AG20443 (cell line): ENCODE results near the gene OR2C3.
"Not testable (repeated sequence)": the region's sequence is repeated elsewhere in the genome, so short reads cannot be mapped to it uniquely, and the experiment has no call there.

Experiments used
- DNase-seq: peaks from one replicate; pipeline ENCODE4 v3.0.0; 2012; ENCODE audit warnings: low spot score, mixed read lengths

Gene OR2C3

DNA sequence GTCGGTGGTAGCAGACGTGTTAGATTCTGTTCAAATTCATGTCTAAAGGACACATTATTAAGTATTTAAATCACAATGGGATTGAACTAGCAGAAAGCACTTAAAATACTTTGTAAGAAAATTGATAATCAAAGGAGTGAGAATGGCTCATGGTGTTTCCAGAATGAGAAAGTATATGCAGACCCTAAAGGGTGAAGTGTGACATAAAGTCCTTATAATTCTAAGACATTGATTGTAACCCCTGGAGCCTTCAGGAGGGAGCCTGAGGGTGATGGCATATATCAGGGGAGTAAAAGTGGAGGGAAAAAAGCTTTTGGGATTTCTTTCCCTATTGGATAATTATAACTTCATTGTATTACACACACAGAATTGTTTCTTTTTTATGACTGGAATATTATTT lies at the start of gene OR2C3:
Gene OR2C3 (minus strand): TSS at position 101 of the 400 bp plus-strand sequence. CDS start 3,929 bp downstream, outside the sequence.
- DNase-seq, result no peak

DNA sequence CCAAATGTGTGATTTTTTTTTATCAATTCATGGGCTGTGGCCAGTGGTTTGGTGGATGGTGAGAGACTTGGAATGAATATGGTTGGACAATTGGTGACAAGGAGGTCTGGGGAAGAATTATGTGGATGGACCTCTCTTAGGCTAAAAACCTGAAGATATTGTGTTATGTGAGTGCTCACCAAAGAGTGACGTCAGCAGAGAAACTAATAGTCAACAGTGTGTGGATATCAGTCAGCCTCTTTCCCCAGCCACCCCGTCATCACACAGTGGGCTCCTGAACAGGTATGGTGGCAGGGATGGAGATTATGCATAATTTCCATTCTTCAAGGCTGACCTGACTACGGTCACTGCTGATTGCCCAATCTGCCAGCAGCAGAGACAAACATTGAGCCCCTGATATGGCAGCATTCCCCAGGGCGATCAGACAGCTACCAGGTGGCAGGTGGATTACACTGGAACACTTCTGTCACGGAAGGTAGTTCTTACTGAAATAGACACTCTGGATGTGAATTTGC lies 42.8 kb upstream of the OR2C3 start:
- DNase-seq, result no peak

DNA sequence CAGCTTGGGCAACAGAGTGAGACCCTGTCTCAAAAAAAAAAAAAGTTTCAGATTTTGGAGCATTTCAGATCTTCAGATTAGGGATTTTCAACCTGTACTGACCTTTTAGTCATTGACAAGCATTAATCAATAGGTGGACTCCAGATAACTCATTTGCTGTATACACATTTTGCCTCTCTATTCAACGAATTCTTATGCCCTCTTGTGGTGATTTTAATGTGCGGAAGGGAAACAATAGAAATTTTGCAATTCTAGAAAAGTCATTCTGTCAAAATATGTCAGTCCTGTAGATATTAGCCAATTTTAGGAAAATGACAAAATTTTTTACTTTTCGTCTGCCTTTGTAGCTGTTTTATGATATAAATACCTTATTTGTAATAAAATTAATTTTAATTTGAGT lies 40.3 kb upstream of the OR2C3 start:
- DNase-seq, result no peak

DNA sequence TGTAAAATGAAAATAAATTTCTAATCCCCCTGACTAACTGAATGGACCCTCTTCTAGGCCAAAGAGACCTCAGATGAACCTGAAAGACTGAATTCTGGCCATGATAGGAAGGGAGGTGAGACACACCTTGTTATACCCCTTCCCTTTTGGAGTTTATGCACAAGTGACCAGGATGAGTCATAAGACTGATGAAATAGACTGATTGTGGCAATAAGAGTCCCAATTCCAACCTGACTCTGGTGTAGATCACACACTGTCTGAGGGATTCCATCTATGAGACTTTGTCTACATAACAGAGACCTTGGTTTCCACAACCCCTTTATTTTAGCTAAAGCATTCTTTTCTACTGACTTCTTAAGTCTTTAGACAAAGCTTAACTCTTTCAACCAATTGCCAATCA lies 38.4 kb upstream of the OR2C3 start:
- no peak for DNase-seq

DNA sequence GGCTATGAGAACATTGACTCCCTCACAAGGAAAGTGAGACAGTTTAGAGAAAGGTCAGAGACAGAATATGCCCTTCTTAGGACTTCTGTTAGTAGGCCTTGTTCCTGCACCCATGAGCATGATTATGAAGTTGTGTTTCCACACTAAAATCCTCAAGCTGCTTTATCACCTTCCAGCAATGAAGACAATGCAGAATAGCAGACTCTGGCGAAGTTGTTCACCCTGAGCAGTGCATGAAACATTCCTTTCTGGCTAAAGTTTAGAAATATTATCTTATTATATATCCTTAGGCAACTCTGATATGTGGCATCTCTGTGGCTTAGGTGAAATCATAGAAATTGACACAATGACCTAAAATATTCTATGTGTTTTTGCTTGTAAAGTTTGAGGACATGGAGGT lies 38.0 kb upstream of the OR2C3 start:
- no peak for DNase-seq

DNA sequence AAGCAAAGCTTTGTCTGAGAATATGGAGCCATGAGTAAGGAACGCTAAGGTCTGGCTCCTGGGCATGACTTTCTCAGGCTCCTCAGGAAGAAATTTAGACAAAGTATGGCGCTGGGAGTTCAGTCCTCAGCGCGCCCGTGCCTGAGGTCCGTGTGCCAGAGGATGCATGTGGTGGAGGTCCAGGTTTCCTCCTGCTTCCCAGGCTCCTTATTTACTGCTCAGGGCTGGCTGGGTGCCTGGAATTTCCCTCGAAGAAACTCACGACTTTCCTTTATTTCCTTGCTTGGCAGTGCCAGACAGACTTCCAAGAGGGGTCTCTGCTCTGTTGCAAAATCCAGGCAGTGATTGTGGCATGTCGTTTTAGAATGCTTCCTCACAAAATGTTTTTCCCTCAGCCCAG lies 26.0 kb upstream of the OR2C3 start:
- DNase-seq, result no peak

DNA sequence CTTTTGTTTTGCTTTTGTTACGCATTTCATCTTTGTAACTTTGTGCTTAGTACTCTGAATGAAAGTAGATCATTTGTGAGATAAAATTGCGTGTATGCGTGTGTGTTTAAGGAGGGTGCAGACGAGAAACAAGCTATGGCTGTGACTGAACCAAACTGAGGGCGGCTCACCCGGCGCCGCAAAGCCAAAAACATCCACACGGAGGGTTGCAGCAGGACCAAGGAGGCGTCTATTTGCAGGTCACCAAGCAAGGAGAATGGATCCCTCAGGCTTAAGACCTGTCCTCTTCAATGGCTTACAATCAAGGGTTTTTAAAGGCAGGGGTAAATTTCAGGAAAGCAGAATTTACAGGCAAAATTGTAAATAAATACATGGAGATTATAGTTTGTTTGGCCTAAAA lies 25.5 kb upstream of the OR2C3 start:
- DNase-seq, result no peak

DNA sequence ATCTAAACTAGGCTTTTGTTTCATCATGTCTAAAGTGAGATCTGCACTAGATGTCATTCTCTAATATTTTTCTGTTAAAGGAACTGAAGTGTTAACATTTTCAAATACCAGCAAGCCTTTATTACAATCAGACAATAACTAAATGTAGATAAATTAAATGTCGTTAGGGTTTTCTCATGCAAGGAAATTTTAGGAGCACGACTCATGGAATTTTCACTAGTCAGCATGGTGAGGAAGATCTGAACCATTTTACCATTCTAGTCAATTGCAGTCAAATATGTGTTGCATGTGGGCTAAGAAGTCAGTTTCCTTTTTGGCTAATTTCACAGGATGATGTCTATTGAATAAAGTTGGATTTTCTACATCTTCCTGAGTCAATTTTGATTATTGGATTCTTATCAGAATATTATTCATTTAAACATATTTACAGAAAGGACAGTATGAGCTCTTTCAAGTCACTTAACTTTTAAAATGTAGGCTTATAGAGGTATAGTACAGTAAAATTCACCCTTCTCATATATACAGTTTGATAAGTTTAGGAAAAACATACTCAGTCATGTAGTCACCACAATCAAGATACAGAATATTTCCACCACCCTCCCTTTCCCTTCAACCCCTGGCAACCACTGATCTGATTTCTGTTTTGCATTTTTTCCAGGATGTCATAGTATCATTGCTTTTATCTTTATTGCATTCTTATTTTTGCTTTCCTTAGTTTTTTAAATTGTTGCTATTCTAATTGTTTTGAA lies 21.9 kb upstream of the OR2C3 start:
- DNase-seq, result no peak

DNA sequence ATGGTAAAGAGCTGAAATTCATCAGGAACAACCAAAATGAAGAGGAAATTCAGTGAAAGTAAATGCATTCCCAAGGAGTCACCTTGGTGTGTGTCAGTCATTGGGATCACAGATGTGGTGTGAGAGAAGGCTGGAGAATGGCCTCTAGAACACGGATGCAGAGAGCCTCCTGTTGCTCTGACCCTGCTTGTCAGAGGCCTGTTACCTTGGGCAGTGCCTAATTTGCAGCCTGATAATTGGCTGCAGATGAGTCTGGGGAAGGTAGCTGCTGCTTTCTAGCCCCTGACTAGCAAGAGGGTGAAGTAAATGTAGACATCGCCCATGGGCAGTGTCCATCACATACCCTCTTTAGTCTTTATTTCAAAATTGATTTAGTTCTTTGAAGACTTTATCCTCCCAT lies 16.0 kb upstream of the OR2C3 start:
- DNase-seq, result no peak

DNA sequence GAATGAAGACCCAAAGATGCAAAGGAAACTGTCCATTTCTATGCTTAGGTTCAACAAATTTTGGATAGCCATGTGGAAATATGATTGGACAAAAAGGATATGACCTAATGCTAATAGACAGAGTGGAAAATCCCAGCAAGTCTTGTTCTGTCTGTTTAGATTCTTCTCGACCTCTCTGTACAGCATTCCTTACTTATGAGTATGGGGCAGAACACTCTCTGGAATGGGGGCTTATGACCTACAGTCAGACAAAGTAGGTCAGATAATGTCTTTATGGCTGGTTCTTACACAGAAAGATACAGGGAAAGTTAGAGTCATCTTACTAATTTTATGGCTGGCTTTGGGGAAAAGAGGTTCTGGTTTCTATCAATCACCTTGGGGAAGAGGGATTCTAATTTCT lies 15.5 kb upstream of the OR2C3 start:
- no peak for DNase-seq

DNA sequence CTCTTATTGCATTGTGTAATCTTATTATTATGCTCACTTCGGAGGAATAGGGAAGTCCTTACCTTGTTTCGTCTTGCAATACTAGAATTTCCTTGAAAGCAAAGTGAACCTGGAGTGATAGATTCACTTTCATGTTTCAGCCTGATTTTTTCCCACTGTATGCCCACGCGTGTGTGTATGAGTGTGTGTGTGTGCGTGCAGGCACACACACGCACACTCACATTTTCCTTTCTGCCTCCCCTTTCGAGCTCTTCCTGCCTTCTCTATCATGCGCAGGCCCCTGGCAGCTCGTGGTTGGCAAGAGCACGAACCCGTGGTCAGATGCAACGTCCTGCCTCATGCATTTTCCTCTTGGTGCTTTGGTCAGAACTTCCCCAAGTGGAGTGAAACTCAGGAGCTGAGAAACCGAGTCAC lies 12.5 kb upstream of the OR2C3 start, which contains the start of gene GCSAML:
Gene GCSAML (plus strand): TSS at position 366 of the 414 bp plus-strand sequence. CDS start 58 bp downstream, outside the sequence.
- no peak for DNase-seq

DNA sequence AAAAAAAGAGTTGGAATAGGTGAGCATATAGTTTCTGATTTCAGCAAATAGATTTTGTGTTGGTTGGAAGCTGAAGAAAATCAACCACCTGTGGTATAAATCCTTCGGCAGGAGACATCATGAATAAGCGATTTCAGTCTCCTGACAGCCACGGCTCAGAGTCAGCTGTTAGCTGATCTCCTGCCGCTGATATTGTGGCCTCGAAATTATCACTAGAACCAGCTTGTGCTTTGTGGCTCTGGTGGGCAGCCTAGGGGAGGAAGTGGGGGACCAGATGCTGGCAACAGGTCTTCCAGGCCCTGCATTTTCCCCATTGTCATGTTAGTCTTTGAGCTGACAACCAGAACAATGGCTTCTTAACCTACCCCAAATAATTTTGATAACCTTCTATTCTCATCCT lies 11.9 kb upstream of the OR2C3 start:
- DNase-seq, result no peak

DNA sequence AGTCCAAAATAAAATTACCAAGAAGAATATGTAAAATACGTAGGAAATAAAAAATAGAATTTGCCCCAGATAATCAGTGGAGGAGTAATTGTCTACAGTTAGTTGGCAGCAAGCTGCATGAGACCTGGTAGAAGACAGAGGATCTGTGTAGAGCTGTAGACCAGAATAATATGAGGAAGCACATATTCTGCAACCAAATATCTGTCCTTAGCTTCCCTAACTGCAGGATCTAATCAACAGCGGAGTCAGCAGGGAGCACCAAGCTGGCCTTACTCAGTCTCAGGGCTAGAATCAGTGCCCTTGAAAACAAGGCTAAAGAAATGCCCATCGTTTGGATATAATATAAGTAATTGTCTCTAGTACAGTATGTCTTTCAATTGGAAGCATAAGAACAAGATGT lies 6.6 kb upstream of the OR2C3 start:
- DNase-seq, result no peak

DNA sequence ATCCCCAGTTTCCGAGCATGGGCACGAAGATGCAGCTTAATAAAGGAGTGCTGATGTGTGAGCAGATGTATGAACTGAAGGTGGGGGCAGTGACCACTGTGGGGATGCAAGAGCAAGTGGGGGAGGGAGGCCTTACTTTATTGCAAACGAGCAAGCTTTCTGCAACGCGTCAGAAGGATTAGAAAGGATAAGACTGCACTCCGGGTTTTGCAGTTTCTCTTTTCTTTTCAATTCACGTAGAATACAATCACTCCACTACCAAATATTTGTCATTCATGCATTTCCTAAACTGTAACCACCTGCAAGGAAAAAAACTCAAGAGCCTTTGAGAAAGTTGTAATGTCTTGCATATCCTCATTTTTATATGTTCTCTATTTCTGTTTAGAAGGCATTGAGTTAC lies 4.3 kb upstream of the OR2C3 start:
- DNase-seq, result no peak

DNA sequence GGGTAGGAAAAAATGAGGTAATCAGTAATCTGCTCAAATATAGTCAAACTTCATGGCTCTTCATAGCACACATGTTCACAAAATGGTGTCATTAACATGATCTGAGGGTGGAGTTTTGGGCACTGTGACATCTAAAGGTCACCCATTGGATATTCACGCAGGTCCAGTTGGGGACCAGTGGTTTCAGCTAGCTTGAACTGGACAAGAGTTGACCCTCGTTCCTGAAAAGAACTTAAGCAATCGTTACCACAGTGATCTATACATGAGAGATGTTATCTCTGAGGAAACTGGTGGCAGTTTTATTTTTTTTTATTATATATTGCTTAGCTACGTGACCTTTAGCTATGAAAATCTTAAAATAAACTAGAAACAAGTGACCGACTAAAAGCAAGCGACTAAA lies 3.0 kb upstream of the OR2C3 start:
- no peak for DNase-seq

DNA sequence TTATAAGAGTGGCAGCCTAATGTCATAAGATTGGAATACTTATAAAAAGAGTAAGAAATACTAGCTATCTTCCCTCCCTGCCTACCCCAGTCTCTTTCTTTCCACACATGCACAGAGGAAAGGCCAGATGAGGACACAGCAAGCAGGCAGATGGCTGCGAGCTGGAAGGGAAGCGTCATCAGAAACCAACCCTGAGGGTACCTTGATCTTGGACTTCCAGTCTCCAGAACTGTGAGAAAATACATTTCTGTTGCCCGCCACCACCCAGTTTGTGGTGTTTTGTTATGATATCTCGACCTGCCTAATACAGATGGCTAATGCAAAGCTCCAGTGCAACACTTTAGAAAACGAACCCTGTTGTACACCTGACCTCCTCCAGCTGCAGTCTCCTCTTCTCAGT lies 2.3 kb upstream of the OR2C3 start:
- DNase-seq, result no peak

DNA sequence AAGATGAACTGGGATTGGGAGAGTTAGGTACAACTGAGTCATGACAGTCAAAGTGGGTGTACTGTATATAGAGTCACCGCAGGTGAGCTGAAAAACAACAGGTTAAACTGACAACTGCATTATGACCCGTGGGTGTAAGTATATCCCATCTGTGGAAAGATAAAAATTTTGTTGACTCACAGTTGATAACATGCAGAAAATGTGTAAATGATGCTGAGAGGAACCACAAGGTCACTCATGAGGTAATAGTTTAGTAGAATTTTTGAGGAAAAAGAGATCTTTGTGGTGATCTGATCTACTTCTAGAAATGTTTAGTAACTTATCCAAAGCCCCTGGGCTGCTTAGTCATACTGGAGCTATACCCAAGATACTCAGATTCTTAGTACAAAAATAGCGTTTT lies 838 bp downstream of the OR2C3 start:
- no peak for DNase-seq

DNA sequence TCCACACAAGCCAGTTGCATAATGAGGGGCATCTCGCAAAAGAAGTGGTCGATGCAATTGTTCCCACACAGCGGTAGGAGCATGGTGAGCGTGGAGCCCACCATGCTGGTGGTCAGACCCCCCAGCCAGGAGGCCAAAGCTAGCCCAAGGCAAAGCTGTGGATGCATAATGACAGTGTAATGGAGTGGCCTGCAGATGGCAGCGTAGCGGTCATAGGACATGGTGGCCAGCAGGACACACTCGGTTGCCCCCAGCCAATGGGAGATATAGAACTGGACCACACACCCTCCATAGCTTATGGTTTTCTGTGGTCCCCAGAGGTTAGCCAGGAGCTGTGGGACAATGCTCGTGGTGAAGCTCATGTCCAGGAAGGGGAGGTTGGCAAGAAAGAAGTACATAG lies 4.3 kb downstream of the OR2C3 start:
- DNase-seq, result no peak

DNA sequence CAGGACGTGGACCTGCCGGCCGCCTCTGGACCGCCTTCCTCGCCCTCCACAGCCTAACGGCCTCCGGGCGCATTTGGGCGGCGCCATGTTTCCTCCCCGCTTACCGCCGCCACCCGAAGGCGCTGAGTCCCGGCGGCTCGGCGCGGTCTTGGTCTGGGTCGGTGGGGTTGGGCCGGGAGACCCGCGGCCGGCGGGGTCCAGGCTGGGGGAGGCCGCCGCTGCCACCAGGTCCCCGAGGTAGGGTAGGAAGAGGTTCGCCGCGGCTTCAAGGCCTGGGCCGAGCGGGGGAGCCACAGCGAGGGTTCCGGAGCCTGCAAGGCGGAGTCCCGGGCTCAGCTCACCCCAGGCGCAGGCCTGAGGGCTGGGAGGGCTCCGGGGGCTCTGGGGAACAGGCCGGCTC lies 5.5 kb downstream of the OR2C3 start:
- peak; percentile 10 for DNase-seq

DNA sequence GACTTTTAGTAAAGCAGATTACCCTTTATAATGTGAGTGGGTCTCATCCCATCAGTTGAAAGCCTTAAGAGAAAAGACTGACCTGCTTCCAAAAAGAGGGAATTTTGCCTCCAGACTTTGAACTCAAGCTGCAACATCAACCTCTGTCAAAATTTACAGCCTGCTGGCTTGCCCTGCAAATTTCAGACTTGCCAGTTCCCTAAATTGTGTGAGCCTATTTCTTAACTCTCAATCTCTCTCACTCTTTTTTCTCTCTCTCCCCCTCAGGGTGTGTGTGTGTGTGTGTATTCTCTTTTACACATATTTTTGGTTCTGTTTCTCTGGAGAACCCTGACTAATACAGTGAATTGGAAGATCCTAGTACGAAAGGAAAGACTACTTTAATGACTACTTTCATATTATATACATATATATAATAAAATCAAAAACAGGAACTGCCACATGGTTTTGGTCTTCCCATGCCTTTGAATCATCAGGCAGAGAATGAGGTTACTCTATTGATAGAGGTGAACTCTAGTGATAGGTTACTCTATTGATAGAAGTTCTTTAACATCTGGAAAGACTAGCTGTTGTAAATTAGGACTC lies 6.4 kb downstream of the OR2C3 start:
- no peak for DNase-seq

DNA sequence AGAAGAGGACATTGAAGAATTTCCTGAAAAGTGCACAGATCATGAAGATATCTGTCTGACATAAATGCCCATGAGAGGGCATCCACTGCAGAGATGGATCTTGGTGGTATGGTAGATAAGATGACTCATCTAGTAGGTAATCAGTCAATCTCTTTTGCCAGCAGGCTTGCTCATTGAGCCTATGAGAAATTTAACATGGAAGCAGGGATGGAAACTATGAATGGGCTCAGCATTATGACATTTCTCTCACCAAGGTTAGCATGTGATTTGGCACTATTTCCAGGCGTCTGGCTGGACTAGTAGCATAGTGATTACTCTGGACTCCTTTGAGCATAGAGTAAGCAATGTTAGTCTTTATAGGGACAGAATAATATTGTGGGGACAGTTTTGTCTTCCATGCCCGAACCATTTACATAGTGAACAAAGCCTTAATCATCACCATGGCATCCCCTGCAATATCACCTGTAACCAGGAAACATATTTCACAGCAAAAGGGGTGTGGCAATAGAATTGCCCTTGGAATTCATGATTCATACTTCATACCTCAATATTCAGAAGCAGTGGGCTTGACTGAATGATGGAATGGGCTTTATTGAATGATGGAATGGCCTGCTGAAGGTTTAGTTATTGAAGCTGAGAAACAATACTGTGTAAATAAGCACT lies 7.3 kb downstream of the OR2C3 start:
- no peak for DNase-seq

DNA sequence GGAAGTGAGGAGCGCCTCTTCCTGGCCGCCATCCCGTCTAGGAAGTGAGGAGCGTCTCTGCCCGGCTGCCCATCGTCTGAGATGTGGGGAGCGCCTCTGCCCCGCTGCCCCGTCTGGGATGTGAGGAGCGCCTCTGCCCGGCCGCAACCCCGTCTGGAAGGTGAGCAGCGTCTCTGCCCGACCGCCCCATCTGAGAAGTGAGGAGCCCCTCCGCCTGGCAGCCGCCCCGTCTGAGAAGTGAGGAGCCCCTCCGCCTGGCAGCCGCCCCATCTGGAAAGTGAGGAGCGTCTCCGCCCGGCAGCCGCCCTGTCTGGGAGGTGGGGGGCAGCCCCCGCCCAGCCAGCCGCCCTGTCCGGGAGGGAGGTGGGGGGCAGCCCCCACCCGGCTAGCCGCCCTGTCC lies 14.4 kb downstream of the OR2C3 start:
- DNase-seq, result not testable (repeated sequence)

DNA sequence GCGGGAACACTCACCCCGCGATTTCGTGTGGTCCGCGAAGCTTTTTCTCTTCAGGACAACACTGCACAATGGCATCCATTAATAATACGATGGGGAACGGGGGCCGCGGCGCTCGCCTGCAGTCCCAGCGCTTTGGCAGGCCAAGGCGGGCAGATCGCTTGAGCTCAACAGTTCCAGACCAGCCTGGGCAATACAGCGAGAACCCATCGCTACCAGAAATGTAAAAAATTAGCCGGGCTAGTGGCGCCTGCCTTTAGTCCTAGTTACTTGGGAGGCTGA lies 17.7 kb downstream of the OR2C3 start:
- no peak for DNase-seq
